ENCODE results near the gene SUN1.

GRCh38 chr7:831596-832166 is 595 bp upstream of the SUN1 start:
- TF ChIP-seq GATA3 (IDR thresholded peaks at IDR 0.05; ENCODE audit: low read depth, low read length) = no peak
- TF ChIP-seq GATA2 (IDR thresholded peaks at IDR 0.05; ENCODE audit: low read depth, low read length) = no peak

Measured in SH-SY5Y (cell line).